SKM-1 (cell line): ENCODE data around the gene TEX26.
"Not testable (repeated sequence)": the region's sequence is repeated elsewhere in the genome, so short reads cannot be mapped to it uniquely, and the experiment has no call there.

Experiments used
- DNase-seq: peaks from one replicate; lab custom pipeline; 2025; ENCODE audit not compliant: unreplicated experiment; lab: John Stamatoyannopoulos, UW

TEX26 gene

DNA sequence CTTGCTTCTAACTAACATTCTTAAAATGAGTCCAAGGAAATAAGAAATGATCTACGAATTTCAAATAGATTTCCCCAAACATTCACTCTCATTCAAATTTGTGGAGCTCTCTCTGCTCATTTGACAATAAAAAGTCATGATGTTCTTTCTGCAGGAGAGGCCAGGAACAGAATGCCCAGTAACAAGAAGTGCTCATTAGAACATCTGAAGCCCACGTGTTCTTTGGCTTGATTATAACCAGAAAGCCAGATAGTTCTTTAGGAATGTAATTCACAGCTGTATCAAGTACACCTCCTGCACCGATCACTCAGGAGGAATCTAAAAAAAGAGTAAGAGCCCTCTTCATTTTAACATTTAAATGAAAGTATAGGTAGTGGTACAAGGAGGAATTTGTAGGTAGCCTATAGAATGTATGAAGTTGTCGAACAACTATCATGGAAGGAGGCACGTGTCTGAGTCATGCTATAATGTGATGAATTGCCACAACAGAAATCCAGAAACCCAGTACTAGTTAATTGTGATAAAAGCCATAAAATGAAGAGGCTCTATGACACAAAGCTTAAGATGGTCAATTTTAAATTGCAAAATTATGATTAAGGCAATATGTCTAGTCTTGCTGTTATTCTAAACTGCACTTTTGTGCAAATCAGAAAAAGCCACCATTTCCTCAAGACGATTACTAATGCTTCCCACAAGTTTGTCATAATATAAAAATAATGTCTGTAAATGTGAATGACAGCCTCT, 13.6 kb upstream of the TEX26 start:
- DNase-seq = no peak

DNA sequence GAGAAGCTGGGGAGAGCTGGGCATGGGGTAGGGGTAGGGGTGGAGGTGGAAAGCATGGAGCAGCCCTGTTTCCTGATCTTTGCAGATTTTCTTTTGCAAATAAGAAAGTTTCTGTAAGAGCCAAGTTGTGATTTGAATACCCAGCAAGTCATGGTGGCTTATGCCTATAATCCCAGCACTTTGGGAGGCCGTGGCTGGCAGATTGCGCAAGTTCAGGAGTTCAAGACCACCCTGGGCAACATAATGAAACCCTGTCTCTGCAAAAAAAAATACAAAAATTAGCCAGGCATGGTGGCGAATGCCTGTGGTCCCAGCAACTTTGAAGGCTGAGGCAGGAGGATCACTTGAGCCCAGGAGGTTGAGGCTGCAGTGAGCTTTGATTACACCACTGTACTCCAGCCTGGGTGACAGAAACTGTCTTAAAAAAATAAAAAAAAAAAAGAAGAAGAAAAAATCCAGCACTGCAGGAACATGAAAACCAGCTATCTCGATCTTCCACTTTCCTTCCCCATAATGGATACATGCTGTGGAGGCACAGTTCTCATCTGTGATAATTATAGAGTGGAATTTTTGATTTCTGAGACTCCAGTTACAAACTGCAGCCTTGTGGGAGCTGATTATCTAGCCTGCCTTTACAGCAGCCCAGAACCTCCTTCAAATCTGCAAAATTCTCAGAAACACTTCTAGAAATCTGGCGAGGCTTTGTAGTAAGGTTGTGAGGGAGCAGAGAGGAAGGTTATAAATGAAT, 12.1 kb upstream of the TEX26 start:
- no peak for DNase-seq

DNA sequence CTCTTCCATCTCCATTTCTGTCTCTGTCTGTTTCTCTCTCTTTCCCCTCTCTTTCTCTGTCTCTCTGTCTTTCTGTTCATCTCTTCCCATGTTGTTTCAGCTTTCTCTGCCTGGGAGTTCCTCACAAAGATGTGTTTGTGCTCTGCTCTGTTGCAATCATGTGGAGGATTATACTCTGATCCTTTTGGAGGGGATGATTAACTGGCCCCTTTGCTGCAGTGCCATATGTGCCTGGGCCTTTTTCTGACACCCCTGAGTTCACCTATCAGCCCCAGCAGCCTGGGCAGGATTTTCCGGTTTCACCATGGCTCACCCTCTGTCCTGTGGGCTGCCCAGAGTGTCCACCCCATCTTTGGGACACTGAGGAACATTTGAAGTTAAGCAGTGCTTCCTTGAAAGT, 9.0 kb upstream of the TEX26 start:
- no peak for DNase-seq

DNA sequence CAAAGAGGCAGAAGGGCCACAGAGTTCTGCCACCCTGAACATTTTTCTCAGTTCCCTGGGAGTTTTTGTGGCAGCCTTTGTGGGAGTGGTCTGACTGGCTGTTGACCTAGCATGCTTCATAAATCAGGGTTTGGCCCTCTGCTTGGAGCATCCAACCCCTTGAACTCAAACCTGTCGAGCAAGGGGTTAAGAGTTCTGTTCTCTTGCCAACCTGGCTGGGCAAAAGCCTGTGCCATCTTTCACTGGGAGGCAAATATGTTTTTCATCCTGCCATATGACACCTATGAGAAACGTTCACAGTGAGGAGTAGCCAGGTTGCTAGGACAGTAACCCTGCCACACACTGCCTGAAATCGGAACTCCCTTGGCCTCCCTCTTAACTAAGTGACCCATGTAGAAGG, 7.7 kb upstream of the TEX26 start:
- no peak for DNase-seq

DNA sequence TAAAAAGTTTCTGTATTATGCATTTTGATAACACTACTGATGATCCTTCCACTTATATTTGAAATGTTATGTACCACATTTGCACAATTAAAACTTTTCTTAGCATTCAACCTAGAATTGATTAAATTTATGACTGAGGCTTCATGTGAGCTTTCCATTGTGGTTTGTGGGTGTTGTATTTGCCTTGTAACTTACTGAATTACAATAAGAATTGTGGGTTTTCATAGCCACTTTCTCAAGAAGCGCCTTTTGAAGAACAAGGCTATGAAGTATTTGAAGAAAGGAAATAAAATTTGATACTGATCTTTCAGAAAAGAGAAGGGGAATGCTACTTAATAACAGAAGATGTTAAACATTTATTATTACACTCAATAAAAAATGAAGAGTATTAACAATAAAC, 7.0 kb upstream of the TEX26 start:
- DNase-seq = no peak

DNA sequence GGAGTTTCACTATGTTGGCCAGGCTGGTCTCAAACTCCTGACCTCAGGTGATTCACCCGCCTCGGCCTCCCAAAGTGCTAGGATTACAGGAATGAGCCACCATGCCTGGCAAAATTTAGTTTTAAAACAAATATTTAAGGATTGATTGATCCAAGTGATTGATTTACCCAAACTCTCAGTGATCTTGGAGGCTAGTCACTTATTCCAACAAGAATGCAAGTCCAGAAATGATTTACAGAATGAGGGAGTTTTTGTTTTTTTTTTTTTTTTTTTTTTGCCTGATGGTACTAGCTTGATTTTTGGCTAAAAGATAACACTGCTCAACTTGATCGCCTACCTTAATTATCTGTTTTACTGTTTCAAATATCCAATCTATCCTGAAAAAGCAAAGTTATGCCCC, 5.7 kb upstream of the TEX26 start:
- DNase-seq = no peak

DNA sequence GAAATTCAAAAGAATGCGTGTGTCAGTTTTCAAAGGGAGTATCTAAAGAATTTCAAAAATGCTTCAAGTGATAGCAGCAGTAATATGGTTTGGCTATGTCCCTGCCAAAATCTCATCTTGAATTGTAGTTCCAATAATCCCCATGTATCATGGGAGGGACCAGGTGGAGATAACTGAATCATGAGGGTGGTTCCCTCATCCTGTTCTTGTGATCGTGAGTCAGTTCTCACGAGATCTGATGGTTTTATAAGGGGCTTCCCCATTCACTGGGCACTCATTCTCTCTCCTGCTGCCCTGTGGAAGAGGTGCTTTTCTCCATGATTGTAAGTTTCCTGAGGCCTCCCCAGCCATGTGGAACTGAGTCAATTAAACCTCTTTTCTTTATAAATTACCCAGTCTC, 5.3 kb upstream of the TEX26 start:
- not testable (repeated sequence) for DNase-seq

DNA sequence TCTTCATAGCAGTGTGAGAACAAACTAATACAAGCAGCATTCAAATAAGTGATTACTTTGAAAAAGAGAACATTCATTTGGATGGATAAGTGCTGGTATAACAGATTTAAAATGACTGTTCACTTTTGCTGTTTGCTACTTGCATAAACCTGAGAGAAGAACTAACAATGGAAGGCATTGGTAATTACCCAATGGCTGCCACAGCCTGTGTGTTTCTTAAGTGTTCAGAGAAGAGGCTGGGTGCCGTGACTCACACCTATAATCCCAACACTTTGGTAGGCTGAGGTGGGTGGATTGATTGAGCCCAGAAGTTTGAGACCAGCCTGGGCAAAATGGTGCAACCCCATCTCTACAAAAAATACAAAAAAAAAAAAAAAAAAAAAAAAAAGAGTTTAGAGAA, 4.9 kb upstream of the TEX26 start:
- DNase-seq = no peak

DNA sequence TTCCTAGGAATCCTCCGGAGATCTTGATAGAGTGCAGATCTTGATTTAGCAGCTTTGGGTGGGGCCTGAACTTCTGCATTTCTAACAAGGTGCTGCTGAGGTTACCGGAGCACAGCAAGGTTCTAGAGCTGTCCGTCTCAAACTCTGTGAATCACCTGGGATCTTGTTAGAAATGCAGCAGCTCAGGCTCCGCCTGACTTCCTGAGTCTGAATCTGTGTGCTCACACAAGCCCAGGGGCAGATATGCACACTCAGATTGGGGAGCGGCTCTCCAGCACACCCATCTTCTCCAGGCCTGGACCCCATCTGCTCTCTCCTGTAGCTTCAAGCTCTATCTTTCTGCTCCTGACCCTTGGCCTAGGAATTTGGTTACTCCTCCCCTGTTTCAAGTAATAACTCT, 3.5 kb upstream of the TEX26 start:
- DNase-seq = no peak

DNA sequence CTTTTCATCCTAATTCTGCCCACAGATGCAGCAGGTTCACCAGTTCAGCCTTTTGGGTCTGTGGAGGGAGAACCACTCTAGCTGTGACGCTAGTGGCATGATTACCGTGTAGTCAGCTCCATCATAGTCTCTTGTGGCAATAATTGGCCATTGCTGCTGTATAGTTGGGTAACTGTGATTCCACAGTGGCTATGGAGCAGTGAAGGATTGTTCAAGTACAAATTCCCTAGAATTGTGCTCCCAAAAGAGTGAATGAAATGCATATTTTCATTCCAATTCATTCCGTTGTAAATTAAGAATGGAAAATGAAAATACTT, 856 bp downstream of the TEX26 start:
- no peak for DNase-seq

DNA sequence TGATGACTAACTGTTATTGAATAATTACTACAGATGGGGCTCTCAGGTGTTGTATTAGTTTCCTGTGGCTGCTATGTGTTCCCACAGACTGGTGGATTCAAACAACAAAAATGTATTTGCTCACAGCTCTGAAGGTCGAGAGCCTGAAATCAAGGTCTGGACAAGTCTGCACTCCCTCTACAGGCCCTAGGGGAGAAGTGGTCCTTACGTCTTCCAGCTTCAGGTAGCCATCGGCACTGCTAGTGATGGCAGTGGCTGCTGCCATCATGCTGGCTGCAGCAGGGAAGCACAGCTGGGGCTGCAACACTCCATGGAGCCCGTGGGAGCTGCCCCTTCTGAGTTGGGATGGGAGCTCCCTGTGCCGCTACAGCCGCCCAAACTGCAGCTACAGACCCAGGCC, 1.9 kb downstream of the TEX26 start:
- DNase-seq = no peak

DNA sequence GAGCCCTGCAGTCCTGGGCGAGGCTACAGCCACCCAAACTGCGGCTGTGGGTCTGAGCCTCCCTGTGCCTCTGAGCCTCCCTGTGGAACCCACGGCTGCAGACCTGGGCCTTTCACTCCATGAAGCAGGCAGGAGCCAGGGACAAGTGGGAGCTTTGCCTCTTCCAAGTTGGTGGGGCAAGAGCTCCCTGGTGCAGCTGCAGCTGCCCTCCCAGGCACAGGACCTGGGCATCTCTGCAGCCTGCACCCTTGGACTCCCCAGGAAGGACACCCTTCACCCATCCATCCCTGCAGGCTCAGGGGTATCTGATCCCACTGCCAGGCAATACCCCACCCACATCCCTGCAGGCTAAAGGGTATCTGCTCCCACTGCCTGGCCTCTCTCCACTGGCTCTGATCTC, 2.3 kb downstream of the TEX26 start:
- no peak for DNase-seq

DNA sequence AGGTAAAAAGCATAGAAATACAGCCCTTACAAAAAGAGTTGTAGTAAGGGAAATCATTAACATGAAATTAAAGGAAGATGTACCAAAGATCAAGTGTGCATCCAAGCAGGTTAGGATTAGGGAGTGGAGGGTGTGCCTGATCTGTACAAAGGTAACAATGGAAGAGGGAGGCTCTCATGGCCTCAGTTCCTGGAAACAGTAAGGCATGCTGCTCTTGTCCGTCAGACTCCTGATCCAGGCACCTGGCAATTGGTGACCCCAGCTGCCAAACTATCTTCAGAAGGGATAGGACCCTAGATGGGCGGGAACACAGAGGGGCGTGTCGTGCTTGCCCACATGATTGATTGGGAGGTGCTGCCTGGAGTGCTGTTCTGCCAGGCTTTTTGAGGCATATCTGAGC, 4.5 kb downstream of the TEX26 start:
- no peak for DNase-seq

DNA sequence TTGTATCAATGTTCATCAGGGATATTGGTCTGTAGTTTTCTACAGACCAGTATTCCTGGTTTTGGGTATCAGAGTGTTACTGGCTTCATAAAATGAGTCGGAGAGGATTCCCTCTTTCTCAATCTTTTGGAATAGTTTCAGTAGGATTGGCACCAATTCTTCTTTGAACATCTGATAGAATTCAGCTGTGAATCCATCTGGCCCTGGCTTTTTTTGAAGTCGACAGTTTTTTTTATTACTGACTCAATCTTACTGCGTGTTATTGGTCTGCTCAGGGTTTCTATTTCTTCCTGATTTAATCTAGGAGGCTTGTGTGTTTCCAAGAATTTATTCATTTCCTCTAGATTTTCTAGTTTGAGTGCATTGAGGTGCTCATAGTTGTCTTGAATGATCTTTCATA, 11.4 kb downstream of the TEX26 start:
- no peak for DNase-seq

DNA sequence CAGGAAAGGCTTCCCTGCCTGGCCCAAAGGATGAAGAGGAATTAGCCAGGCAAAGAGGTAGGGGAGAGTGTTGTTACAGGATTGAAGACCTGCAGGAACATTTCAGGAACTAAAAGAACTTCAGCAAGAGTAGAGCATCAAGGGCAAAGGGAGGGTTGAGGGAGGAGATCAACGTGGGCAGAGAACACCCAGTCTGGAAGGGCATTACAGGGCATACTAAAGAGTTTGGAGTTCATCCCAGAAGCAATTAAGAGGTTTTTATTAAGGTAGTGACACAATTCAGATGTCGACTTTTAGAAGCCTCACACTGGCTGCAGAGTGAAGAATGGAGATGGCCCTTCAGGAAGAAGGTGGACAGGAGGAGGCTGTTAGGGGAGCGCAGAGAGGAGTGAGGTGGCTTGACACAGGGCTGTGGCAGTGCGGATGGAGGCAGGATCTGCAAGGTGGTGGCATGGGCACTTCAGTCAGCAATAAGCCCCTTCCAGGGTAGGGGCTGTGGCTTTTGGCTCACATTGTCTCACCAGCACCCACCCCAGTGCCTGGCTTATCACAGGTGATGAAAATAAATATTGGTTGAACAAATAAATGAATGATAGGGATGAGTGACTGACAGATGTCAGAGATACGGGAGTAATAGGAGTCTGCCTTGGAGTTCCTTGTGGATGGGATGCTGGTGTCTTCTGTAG, 24.9 kb downstream of the TEX26 start:
- DNase-seq = no peak

DNA sequence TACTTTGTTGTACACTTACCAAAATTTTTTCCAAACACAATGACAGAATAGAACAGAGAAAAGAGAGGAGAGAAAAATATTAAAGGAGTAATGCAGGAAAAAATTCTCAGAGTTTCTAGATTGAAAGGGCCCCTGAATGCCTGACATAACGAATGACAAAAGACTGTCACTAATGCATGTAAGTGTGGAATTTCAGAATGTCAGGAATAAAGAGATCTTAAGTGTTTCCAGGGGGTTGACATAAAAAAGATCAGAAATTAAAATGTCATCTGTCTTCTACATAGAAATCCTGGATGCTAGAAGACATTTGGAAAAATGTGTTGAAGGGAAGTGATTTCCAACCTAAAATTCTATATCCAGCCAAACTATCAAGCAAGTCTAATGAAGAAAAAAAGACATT, 27.2 kb downstream of the TEX26 start:
- no peak for DNase-seq

DNA sequence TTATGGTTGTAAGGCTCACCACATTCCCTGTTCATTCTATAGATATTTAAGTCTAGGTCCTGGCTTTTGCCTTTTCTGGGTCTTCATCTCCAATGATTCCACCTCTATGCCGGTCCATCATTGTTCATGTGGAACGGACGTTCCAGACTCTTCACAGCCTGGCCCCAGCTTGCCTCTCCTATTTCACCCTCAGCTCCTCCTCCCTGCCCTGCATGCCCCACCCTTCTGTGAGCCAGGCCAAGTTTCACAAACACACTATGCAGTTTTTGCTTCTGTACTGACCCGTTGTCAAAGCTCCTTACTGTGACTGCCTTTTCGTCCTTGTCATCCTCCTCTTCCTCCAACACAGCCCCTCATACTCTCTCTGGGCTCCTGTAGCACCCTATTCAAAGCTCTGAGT, 31.3 kb downstream of the TEX26 start:
- no peak for DNase-seq

DNA sequence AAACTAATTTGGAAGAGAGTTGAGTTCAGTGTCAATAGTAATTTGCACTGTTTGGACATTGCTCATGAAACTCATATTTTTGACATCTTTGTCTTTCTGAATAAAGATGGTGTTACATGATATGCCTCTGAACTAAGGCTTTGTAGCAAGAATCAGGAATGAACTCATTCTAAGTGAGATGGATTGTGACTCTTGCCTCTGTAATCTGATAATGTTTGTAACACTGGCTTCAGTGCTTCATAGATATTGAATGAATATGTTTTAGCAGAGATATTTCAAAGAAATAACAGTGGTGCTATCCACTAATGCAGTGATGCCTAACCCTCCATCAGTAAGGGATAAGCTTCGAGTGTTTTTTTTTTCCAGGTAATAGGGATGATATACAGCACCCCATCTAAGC, 32.9 kb downstream of the TEX26 start:
- DNase-seq = no peak

DNA sequence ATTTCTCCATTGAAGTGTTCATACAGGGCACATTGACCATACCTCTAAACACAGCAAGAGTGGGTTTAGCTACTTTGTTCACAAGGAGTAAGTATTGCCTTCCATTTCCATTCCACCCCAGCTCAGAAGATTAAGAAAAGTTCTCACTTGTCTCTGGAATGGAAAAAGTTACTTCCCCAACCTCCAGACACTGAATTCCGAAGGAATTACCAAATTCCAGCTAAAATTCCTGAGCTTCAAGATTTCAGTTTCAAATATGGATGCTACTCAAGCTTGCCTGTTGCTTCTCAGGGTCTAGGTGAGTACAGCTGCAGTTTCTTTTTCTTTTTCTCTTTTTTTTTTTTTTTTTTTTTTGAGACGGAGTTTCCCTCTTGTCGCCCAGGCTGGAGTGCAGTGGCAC, 33.6 kb downstream of the TEX26 start:
- no peak for DNase-seq

DNA sequence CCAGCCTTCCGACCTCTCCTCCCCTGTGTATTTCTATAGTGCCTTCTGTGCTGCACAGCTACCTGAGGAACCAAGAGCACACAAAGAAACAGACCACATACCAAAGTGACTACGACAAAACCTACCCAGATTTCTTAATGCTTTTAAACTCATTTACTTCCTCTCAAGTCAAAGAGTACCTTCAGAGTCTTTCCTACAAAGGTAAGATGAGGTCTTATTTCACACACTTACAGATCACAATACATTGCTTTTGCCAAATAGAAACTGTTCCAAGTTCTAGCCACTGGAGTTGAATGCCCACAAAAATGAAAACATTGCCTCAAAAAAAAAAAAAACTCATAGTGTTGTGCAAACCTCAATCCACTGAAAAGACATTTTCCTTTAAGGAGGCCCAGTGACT, 36.4 kb downstream of the TEX26 start:
- no peak for DNase-seq

DNA sequence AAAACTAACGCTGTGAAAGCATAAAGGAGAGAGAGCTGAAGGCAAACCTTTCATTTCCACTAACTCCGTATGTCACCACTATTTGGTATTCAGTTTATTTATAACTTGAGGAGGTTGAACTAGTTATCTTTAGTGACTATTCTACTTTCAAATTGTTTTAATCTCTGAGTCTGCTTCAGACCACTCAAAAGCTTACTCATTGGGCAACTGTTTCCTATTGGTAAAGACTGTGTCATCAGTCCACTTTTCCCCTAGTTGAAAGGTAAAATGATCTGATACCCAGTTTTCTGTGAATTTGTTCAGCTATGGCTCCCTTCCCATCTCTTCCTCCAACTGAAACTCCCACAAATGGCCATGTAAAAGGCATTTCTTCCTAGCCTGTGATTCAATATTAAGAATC, 39.1 kb downstream of the TEX26 start:
- DNase-seq = no peak

DNA sequence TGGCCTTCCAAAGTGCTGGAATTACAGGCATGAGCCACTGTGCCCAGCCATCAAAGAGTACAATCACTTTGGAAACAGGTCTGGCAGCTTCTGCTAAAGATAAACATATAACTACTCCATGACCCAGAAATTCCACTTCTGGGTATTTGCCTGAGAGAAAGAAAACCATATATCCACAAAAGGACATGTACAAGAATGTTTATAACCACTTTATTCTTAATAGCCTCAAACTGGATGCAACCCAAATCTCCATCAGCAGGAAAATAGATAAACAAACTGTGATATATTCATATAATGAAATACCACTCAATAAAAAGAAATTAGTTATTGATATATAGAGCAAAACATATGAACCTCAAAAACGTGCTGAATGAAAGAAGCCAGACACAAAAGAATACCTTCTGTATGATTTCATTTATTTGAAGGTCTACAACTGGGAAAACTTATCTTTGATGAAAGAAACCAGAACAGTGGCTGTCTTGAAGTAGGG, 40.5 kb downstream of the TEX26 start:
- no peak for DNase-seq
